Left forelimb (tissue), 1 donor: Measurements from ENCODE around the gene HEPACAM.

Experiments used
- DNase-seq: peaks from one replicate; pipeline ENCODE4 v3.0.0-alpha.2; 2018; ENCODE audit warnings: low spot score

Gene HEPACAM

DNA sequence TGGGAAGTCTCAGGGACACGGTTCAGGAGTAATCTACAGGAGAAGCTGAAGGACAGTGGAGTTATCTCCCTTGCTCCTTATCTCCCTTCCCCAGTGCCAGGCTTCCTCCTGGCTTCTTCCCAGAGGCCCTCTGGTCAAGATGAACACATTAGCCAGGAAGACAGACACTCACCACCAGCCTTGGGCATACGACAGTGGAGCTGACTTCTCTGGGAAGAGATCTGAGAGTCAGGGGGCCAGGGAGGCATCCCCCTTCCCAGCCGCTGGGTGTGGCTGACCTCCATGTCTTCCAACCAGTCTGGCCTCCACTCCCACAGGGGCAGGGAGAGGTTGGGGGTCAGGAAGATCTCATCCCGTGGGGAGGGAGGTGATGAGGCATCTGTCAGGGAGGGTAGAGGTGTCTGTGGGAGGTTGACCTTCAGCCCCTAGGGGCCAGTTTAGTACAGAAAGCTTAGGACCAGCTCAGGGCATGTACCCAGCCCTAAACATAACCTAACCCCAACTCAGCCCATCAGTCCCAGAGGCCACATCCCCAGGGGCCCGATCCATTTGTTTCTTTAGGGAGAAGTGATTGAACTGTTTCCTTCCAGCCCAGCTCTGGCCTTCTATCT lies 50.9 kb downstream of the HEPACAM start:
- peak; percentile 58 for DNase-seq

DNA sequence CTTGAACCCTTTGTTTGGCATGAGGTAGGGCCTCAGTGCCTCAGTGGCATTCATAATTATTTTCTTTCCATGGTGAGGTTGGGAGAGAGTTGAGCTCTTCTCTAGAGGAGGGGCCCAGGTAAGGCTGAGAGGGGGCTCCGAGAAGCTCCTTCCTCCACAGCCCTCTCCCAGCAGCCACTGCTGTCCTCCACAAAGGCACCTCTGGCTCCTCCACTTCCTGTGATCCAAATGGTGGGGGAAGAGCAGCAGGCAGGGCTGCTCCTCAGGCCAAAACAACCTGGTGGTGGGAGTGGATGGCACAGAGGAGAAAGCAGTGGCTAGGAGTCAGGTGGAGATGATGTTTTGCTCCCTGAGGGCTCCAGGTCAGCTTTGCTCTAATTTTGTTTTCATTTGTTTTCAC lies 51.5 kb downstream of the HEPACAM start:
- DNase-seq = peak; percentile 37

DNA sequence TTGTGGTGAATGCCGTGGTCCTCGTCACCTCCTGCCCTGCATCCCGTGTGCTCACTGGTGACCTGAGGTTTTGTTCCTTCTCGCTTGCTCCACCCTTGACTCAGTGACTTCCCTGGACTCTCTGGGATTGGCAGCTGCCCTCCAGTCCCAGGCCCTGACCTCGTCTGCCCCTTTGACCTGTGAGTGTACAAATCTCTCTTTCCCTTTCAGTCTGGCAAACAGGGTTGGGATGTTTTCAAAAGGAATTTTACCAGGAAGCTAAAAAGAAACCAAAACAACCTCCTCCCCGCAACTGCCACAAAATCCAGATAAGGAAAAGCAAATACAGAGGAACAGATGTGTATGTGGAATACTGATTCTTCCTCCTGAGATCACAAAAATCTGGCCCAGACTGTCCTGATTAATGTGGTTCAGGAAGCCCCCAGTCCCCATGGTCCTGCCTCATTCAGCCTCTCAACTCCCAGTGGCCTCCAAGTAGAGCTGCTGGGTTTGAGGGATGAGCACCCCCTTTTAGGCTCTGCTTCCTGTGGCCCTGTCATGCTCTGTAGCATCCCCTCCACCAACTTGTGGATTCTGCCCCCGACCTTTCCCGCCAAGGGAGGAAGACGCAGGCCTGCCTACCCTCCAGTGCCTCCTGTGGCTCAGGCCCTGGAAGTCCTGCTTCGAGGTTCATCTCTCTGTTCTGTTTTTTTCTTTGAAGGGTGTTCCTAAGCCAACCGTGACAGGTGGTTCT lies 53.3 kb downstream of the HEPACAM start:
- peak; percentile 36 for DNase-seq

DNA sequence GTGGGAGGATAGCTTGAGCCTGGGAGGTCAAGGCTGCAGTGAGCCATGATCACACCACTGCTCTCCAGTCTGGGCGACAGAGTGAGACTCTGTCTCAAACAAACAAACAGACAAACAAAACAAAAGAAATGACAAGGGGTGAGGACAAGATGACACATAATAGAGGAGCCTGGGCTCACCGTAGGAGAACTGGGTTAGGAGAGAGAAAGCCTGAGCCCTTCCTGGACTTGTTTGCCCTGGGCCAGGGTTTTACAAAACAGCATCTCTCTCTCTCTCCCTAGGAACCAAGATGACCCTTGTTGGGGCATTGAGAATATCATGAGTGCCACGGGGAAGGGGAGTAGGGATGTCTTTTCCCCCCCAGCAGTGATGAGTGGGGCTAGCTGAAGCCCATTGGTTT lies 54.9 kb downstream of the HEPACAM start:
- no peak for DNase-seq

DNA sequence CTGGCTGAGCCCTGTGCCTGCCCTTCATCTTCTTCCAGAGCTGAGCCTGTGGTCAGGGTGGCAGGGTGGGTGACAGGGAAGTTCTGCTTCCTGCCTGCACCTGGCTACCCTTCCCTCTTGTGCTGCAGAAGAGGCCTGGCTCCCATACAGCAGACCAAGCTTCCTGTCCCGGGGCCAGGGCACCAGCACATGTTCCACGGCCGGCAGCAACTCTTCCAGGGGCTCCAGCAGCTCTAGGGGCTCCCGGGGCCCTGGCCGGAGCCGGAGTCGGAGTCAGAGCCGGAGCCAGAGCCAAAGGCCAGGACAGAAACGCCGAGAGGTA lies 55.6 kb downstream of the HEPACAM start:
- no peak for DNase-seq

DNA sequence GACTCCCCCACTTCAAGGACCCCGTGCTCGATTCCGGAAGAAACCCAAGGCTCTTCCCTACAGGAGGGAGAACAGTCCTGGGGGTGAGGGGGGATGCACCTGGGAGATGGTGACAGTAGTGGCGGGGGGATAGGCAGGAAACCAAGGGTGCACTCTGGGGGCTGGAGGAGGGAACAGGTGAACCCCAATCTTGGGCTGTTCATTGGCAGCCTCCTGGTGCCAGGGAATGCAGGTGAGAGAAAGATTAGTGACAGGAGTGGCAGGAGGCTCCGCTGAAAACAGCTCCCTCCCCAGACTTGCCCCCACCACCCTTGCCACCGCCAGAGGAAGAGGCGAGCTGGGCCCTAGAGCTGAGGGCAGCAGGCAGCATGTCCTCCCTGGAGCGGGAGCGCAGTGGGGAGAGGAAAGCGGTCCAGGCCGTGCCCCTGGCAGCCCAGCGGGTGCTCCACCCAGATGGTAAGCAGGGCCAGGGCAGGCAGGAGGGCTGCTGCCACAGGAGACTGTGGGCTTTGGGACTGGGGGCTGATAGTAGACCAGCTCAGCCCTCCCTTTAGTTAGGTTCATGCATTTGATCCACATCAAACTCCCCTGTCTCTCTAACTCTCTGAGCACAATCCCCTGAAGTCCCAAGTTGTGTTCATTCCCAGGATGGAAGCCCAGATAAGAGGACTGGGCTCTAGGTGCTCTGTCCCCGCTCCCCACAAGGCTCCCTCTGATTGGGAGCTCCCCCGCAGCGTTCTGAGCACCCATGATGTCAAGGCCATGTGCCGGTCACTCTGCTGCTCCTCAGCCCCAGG lies 56.2 kb downstream of the HEPACAM start:
- DNase-seq = peak; percentile 55

DNA sequence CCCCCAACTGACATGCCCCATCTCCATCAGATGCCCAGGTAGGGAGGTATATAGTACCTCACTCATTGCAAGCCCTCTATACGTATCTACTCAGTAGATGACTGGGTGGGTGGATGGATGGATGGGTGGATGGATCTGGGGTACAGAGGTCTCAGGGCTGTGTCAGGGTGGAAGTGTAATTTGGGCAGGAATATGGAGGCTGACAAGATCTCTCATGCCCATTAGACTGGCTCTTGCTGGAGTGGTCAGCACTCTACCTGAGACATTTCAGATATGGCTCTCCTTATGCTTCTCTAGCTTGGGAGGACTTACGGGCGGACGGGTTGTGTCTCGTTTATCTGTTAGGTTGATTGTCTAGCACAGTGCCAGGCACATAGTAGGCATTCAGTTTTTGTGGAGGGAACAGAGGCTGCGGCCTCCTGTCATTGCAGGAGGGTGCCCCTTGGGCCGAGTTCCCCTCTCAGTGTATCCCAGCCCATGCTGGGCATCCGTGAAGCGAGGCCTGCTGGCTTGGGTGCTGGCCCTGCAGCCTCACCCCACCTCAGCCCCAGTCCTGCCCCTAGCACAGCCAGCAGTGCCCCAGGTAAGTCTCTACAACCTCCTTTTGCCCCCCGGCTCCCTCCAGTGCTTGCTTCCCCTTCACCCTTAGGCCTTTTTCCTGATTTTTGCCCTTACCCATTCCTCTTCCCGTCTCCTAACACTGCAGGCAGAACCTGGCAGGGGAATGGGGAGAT lies 56.9 kb downstream of the HEPACAM start:
- DNase-seq = peak; percentile 42

DNA sequence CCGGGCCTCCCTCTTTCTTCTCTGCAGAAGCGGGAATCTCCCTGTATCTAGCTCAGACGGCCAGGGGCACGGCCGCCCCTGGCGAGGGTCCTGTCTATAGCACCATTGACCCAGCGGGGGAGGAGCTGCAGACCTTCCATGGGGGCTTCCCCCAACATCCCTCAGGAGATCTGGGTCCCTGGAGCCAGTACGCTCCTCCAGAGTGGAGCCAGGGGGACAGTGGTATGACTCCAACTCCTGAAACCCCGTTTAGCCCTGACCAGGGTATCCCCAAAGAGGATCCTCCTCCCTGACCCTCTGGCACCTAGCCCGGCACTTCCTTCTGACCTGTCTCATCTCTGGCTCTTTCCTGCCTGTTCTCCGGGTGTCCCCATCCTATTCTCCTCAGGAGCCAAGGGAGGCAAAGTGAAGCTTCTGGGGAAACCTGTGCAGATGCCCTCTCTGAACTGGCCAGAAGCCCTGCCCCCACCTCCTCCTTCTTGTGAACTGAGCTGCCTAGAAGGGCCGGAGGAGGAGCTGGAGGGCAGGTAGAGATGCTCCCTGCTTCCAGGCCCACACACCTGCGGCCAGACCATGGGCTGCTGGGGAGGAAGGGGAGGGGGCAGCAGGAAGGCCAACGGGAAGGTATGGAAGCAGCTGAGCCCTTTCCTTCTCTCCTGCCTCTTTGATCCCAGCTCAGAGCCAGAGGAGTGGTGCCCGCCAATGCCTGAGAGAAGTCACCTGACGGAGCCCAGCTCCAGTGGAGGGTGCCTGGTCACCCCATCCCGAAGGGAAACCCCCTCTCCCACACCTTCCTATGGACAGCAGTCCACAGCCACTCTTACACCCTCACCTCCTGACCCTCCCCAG lies 57.7 kb downstream of the HEPACAM start:
- DNase-seq = peak; percentile 63

DNA sequence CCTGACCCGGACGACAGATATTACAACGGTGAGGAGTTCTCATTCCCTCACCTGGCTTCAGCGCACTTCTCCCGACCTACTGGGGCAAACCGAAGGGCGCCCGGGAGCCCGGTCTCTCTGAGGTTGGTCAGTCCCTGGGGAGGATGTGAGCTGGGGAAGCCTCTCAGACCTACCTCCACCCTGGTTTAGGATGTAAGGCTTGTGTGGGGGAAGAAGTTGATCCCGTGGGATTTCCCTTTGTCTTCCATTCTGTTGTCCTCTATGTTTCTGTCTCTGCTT lies 58.3 kb downstream of the HEPACAM start:
- DNase-seq = no peak

DNA sequence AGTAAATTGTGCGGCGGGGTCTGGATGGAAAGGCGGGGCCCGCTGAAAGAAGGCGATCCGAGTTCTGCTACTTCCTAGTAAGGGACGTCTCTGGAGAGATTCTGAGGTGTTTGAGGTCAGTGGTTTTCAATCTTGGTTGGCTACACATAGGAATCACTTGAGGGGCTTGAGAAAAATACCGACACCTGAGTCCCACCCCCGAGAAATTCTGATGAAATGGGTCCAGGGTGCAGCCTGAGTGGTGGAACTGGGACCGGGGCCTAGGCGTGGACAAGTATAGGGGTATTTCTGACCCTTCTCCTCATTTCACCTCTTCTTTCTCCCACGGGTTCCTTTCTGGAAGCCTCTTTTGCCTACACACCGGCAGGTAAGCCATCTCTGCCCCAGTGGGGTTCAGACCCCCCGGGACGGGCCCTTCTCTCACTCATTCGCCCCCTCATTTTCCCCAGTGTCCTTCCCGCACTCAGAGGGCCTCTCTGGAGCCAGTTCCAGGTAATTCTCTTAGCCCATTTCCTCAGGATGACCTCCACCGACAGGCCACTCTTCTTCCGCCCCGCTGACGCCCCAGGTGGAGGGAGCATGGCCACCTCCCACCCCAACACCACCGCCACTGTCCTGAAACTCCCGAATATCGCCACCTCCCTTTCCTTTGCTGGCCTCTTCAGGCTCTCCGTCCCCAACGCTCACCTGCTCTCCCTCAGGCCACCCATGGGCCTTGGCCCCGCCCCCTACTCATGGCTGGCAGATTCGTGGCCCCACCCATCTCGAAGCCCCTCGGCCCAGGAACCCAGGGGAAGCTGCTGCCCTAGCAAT lies 58.8 kb downstream of the HEPACAM start:
- no peak for DNase-seq

DNA sequence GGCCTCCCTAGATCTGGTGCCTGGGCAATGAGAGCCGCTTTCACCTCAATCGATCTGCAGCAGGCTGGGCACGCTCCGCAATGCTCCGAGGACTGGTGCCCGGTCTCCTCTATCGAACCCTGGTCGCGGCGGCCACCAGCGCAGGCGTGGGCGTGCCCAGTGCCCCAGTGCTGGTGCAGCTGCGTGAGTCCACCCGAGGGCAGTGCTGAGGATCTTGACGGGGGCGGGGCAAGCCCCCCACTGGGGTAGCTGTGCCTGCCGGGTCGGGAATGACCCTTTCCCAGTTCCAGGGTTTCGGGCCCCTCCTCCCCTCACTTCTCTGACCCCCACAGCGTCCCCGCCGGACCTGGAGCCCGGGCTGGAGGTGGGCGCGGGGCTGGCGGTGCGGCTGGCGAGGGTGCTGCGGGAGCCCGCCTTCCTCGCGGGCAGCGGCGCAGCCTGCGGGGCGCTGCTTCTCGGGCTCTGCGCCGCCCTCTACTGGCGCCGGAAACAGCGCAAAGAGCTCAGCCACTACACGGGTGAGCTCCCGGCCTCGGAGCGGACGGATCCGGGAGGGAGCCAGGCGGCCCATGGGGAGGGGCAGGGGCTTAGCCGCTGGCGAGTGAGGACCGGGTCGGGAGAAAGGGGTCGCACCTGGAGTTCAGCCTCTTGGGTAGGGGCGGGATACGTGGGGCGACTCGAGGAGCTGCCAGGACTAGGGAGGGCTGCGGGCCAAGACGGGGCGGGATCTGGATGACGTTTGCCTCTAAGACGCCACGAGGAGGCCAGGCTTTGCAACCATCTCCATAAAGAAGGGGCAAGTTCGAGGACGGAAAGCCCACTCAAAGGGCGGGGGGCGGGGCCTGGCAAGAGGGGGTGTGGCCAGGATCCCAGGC lies 59.7 kb downstream of the HEPACAM start:
- peak; percentile 95 for DNase-seq

DNA sequence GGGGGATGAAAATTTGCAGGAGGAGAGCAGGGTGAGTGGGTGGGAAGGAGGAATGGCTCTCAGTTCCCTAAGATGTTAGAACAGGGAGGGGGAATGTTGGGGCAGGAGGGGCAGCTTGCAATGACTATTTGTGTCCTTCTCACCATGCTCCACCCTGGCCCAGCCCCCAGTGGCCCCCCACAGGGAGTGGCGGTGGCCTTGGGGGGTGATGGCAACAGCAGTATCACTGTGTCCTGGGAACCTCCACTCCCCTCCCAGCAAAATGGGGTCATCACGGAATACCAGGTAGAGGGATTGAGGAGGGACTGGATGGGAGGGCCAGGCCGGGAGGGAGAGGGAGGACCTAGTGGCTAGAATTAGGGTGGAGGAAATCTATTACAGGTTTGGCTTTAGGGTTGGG lies 60.4 kb downstream of the HEPACAM start:
- DNase-seq = peak; percentile 63

DNA sequence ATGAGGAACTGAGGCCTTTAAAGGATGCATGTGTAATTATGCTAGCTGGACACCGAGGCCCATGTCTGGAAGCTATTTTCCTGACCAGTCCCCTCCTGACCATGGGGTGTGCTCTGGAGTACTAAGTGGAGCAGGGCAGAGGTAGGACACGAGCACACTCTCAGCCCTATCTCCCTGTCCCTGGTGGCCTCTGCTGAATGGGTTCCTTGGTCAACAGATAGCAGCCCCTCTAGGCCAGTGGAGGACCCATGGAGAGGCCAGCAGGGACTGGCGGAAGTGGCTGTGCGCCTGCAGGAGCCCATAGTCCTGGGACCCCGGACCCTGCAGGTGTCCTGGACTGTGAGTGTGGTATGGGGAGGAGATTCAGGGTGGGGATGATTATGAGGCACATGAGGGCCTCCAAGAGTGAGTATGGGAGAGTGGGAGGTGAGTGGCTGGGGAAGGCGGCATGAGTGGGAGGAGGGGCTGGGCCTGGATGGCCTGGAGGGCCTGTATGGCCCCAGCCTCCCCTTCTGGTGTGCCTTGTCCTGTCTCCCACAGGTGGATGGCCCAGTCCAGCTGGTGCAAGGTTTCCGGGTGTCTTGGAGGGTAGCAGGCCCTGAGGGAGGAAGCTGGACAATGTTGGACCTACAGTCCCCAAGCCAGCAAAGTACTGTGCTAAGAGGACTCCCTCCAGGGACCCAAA lies 61.1 kb downstream of the HEPACAM start:
- peak; percentile 49 for DNase-seq

DNA sequence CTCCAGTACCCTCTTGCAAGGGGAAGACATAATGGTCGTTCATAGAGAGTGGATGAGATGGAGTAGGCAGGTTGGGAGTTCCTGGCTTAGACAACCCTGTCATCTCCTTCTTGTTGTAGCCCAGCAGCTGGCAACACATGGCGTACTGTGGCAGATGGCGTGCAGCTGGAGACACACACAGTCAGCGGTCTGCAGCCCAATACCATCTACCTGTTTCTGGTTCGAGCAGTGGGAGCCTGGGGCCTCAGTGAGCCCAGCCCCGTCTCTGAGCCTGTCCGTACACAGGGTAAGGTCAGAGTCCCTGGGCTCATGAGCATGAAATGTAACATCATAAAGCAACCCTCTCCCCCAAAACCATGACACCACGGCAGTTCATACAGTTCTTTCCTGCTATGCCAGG lies 61.9 kb downstream of the HEPACAM start:
- peak; percentile 64 for DNase-seq

DNA sequence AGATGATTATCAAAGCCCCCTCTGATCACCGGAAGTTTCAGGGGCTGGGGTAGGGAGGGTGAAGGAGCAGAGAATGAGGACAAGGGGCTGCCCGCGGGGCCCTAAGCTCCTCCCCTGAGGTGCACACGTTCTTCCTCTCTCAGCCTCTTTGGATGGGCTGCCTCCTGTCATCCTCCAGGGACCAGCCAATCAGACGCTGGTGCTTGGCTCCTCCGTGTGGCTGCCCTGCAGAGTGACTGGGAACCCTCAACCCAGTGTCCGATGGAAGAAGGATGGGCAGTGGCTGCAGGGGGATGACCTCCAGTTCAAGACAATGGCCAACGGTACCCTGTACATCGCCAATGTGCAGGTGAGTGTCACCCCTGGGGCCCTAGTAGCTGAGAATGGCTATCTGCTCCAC lies 63.1 kb downstream of the HEPACAM start:
- no peak for DNase-seq

DNA sequence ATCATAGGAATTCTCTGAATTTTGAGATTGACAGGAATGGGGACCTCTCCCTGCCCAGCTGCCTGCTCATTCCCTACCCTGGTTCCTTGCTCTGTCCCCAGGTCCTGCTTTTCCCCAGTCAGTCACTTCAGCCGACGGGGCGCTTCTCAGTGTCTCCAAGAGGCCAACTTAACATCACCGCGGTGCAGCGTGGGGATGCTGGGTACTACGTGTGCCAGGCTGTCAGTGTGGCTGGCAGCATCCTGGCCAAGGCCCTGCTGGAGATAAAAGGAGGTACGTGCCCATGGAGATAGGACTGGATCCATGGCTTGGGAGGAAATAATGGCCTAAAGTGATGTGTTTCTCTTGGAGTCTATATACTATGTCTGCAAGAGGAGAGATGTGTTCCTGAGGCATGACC lies 63.6 kb downstream of the HEPACAM start:
- DNase-seq = no peak

DNA sequence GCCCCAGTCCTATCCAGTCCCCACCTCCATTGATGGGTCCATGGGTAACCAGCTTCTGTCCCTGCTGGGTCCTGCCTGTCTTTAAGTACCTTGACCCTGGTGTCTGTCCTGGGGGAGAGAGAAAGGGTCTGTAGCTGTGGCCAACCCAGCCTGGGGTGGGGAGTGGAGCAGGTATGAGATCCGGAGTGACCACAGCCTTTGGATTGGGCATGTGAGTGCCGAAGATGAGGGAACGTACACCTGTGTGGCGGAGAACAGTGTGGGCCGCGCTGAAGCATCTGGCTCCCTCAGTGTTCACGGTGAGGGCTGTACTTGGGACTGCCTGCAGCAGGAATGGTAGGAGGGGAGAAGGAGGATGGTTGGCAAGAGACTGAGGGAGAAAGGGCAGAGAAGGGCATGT lies 65.4 kb downstream of the HEPACAM start:
- DNase-seq = no peak

DNA sequence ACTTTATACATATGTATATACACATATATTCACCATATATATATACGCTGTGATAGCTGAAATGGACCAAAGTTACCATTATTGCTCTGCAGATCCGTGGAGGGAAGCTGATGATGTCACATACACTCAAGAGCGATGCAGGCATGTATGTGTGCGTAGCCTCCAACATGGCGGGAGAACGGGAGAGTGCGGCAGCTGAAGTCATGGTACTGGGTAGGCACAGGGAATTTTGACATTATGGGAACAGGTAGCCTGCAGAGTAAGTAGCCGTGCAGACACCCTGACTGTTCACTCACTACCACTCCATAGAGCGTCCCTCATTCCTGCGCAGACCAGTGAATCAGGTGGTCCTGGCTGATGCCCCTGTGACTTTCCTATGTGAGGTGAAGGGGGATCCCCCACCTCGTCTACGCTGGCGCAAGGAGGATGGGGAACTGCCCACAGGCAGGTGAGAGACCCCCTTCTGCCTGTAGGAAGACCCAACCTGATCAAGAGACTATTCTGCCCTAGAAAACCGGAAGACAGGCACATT lies 65.9 kb downstream of the HEPACAM start:
- DNase-seq = no peak

DNA sequence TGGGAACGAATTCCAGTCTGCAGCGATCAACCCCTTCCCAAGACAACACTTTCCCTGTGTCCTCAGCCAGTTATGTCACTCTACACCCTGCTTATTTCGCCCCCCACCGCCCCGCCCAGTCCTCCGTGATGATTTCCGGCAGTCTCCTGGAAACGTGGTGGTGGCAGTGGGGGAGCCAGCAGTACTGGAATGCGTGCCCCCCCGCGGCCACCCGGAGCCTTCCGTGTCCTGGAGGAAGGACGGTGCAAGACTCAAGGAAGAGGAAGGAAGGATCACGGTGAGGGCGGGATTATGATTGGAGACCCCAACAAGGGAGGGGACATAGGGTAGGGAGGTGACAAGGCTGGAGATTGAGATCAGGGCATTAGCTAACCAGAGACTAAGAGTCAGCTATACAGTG lies 66.5 kb downstream of the HEPACAM start:
- no peak for DNase-seq
